ENCODE results near the gene GSN.
A peak's percentile ranks its signal among the peaks of the same experiment; 100 is the strongest.

The GSN gene

GRCh38 chr9:121325387-121325786 is 57.4 kb downstream of the GSN start:
- no peak for DNase-seq

- DNase-seq: no peak
These were observed 58.3 kb downstream of the GSN start for GRCh38 chr9:121326130-121326838.

GRCh38 chr9:121326901-121327613 is 59.1 kb downstream of the GSN start:
- DNase-seq: no peak

GRCh38 chr9:121328476-121328875 is 60.5 kb downstream of the GSN start:
- no peak for DNase-seq

GRCh38 chr9:121328876-121329681 is 61.1 kb downstream of the GSN start:
- no peak for DNase-seq

- DNase-seq: no peak
These were observed 63.6 kb downstream of the GSN start for GRCh38 chr9:121331549-121331948.

GRCh38 chr9:121331992-121332685 is 64.2 kb downstream of the GSN start:
- no peak for DNase-seq

GRCh38 chr9:121333950-121334773 is 66.2 kb downstream of the GSN start:
- DNase-seq: no peak

- DNase-seq: no peak
These were observed 68.7 kb downstream of the GSN start for GRCh38 chr9:121336665-121337064.

GRCh38 chr9:121339437-121339836 is 71.5 kb downstream of the GSN start:
- DNase-seq: no peak

- DNase-seq: no peak
These were observed 72.9 kb downstream of the GSN start for GRCh38 chr9:121340676-121341392.

- no peak for DNase-seq
These were observed 76.2 kb downstream of the GSN start for GRCh38 chr9:121344184-121344583.

GRCh38 chr9:121345070-121345469 is 77.1 kb downstream of the GSN start:
- no peak for DNase-seq

GRCh38 chr9:121348221-121348620 is 80.3 kb downstream of the GSN start:
- no peak for DNase-seq

GRCh38 chr9:121349009-121349408 is 81.0 kb downstream of the GSN start:
- DNase-seq: no peak

- no peak for DNase-seq
These were observed 82.1 kb downstream of the GSN start for GRCh38 chr9:121350036-121350435.

GRCh38 chr9:121350993-121351561 is 83.1 kb downstream of the GSN start:
- no peak for DNase-seq

GRCh38 chr9:121353241-121354061 is 85.5 kb downstream of the GSN start:
- DNase-seq: peak; percentile 39

GRCh38 chr9:121354141-121354540 is 86.2 kb downstream of the GSN start:
- no peak for DNase-seq

- no peak for DNase-seq
These were observed 86.8 kb downstream of the GSN start for GRCh38 chr9:121354762-121355161.

Data from CD4-positive, alpha-beta T cell treated with Interleukin-17A for 4 hours (primary cell).